Suprapubic skin (tissue), 4 donors: Measurements from ENCODE around the gene ASIC4. TPM values are rescaled to one million over a fixed set of nuclear protein-coding genes. Genes with fewer than 3 reads are reported as not detected.

Source experiments
- DNase-seq, 2 donors: peaks; one replicate each; pipeline ENCODE4 v3.0.0-alpha.2; 2019; ENCODE audit warnings: low spot score in 2 of 2
- H3K27ac ChIP-seq: fragments of 200-600 bp; sonication (generic); one replicate; pipeline ENCODE4 v1.5.1; 2019
- H3K27me3 ChIP-seq: fragments of 200-600 bp; sonication (generic); one replicate; pipeline ENCODE4 v1.5.1; 2019
- H3K36me3 ChIP-seq: fragments of 200-600 bp; sonication (generic); one replicate; pipeline ENCODE4 v1.5.1; 2019
- H3K4me1 ChIP-seq: fragments of 200-600 bp; sonication (generic); one replicate; pipeline ENCODE4 v1.5.1; 2019
- H3K4me3 ChIP-seq: fragments of 200-600 bp; sonication (generic); one replicate; pipeline ENCODE4 v1.5.1; 2019; ENCODE audit warnings: mild to moderate bottlenecking
- H3K9me3 ChIP-seq: fragments of 200-600 bp; sonication (generic); one replicate; pipeline ENCODE4 v1.5.1; 2019
- CTCF ChIP-seq, 2 donors: fragments of 200-600 bp in 1 of 2; fragments of 450-650 bp in 1 of 2; sonication (generic) in 1 of 2; IDR thresholded peaks; one replicate each; pipeline ENCODE4 v1.5.1; 2016 to 2019; ENCODE audit warnings: antibody characterized with exemption in 2 of 2, mild to moderate bottlenecking in 1 of 2, moderate library complexity in 1 of 2
- EP300 ChIP-seq: sonication (generic); formaldehyde crosslinking; IDR thresholded peaks from one replicate; pipeline ENCODE4 v1.6.1; 2017; ENCODE audit warnings: antibody characterized with exemption
- POLR2A ChIP-seq, 2 donors: fragments of 450-650 bp; IDR thresholded peaks; one replicate each; pipeline ENCODE4 v1.6.1; 2017; ENCODE audit warnings: antibody characterized with exemption in 2 of 2, mild to moderate bottlenecking in 2 of 2, moderate library complexity in 2 of 2
- POLR2AphosphoS5 ChIP-seq, 3 donors: sonication (generic); formaldehyde crosslinking; IDR thresholded peaks; one replicate each; pipeline ENCODE4 v1.6.1; 2017; ENCODE audit warnings: antibody characterized with exemption in 3 of 3
- WGBS: methylation state at CpG from one replicate; pipeline ENCODE4 v1.1.5; 2018; 5-methylcytosine and 5-hydroxymethylcytosine counted together
- total RNA-seq, 4 donors: library from RNA; depleted of rRNA; stranded (reverse); fragments of >200 nt; gene quantifications; one replicate each; pipeline ENCODE4 v1.1.0, GENCODE V29; 2016

Gene ASIC4
- not detected for total RNA-seq

- no peak within 1 kb of the TSS for H3K27ac ChIP-seq
- H3K4me1 ChIP-seq, result peaks cover 22% of the 10 kb centered on the region
- TF ChIP-seq CTCF (IDR thresholded peaks at IDR 0.05) (no peak), POLR2AphosphoS5 (IDR thresholded peaks at IDR 0.05) (no peak), POLR2A (IDR thresholded peaks at IDR 0.05) (no peak), EP300 (no peak)
- no peak within 1 kb of the TSS for H3K4me3 ChIP-seq
- WGBS, result 12% methylated on average over 19 of the region's 31 CpGs
- DNase-seq, result no peak
- H3K27me3 ChIP-seq, result peaks cover 94% of the 10 kb centered on the region
- no peaks in the 10 kb centered on the region for H3K9me3 ChIP-seq
- H3K36me3 ChIP-seq, result no peaks in the 10 kb centered on the region
Observed at GRCh38 chr2:219514196-219514761, at the start of gene ASIC4. ASIC4 (plus strand) TSS chr2:219514482; CDS start chr2:219514725, 243 bp downstream.

DNA sequence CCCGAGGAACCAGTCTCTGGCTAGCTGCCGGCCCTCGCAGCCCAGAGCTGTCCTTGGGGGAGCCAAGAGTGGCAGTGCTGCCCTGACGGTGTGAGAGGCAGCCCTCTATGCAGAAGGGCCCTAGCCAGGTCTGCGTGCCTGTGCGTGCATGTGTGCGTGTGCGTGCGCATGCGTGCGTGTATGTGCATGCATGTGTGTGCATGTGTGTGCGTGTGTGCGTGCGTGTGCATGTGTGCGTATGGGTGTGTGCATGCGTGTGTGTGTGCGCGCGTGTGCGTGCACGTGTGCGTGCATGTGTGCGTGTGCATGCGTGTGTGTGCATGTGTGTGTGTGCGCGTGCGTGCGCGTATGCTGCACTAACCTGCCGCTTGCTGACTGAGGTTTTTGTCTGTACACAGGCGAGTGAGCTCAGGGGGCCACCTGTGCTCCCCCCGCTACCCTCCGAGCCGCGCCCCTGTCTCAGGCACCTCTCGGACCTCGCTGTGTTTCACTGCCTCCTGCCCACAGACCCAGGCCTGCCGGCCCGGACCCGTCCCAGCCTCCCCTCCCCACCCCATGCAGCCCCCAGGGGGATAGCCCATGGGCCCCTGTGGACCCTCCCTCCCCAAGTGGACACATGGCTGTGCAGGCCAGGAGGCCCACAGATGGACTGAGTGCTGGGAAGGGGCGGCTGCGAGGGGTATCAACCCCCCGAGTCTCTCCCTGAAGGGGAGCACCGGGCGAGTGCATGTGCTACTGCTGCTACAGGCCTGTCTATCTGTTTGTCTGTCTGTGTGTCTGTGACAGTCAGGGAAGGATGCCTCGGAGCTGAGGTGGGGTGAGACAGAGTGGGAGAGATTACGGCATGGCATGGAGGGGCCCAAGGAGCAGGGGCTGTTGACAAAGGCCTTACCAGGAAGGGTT, 48.4 kb upstream of the ASIC4 start:
- TF ChIP-seq CTCF (IDR thresholded peaks at IDR 0.05), result no peak
- TF ChIP-seq POLR2AphosphoS5 (IDR thresholded peaks at IDR 0.05), result no peak
- no peak for TF ChIP-seq EP300
- TF ChIP-seq POLR2A (IDR thresholded peaks at IDR 0.05), result no peak
- no peaks in the 10 kb centered on the region for H3K36me3 ChIP-seq
- no peaks in the 10 kb centered on the region for H3K9me3 ChIP-seq
- H3K4me3 ChIP-seq, result no peak overlapping the region
- no peak overlapping the region for H3K27ac ChIP-seq
- no peaks in the 10 kb centered on the region for H3K27me3 ChIP-seq
- H3K4me1 ChIP-seq, result peaks cover 6% of the 10 kb centered on the region
- 88% methylated on average over 47 of the region's 47 CpGs for WGBS
- DNase-seq, result no peak

GRCh38 chr2:219466816-219467735, 47.2 kb upstream of the ASIC4 start:
- Histone ChIP-seq H3K4me1 (no peaks in the 10 kb centered on the region), H3K9me3 (no peaks in the 10 kb centered on the region), H3K27me3 (no peaks in the 10 kb centered on the region), H3K4me3 (no peak overlapping the region), H3K36me3 (no peaks in the 10 kb centered on the region), H3K27ac (no peak overlapping the region)
- TF ChIP-seq POLR2A (IDR thresholded peaks at IDR 0.05) (no peak), EP300 (no peak), POLR2AphosphoS5 (IDR thresholded peaks at IDR 0.05) (no peak), CTCF (IDR thresholded peaks at IDR 0.05) (no peak)
- 83% methylated on average over 20 of the region's 28 CpGs for WGBS
- DNase-seq, result no peak

DNA sequence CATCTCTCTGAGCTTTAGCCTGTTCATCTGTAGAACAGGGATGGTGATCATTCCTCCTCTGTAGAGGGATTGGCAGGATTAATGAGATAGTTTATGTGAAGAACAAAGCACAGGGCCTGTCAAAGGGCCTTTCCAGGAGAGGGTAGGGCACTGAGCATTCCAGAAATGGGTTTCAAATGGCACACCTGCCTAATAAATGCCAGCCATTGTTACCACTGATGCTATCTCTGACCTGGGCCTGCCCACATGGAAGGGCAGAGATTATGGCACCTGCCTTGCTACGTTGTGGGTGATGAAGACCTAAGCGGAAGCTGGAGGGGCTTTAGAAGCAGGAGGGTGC, 46.6 kb upstream of the ASIC4 start:
- TF ChIP-seq CTCF (IDR thresholded peaks at IDR 0.05), result no peak
- TF ChIP-seq EP300, result no peak
- TF ChIP-seq POLR2A (IDR thresholded peaks at IDR 0.05), result no peak
- no peak for TF ChIP-seq POLR2AphosphoS5 (IDR thresholded peaks at IDR 0.05)
- 89% methylated on average over 2 of the region's 2 CpGs for WGBS
- Histone ChIP-seq H3K4me3 (no peak overlapping the region), H3K36me3 (no peaks in the 10 kb centered on the region), H3K27me3 (no peaks in the 10 kb centered on the region), H3K27ac (no peak overlapping the region), H3K4me1 (no peaks in the 10 kb centered on the region), H3K9me3 (no peaks in the 10 kb centered on the region)
- DNase-seq, result no peak
